ENCODE results near the gene WDR72.
"Not testable (repeated sequence)": the region's sequence is repeated elsewhere in the genome, so short reads cannot be mapped to it uniquely, and the experiment has no call there.

The WDR72 gene

GRCh38 chr15:53588773-53589172, 170.7 kb downstream of the WDR72 start:
- DNase-seq, result no peak

GRCh38 chr15:53586799-53587198, 172.7 kb downstream of the WDR72 start:
- no peak for DNase-seq

GRCh38 chr15:53581513-53581912, 177.9 kb downstream of the WDR72 start:
- DNase-seq, result no peak

- no peak for DNase-seq
Measured at GRCh38 chr15:53580366-53580765, 179.1 kb downstream of the WDR72 start.

GRCh38 chr15:53576841-53577240, 182.6 kb downstream of the WDR72 start:
- DNase-seq, result no peak

GRCh38 chr15:53573091-53573490, 186.4 kb downstream of the WDR72 start:
- DNase-seq, result no peak

GRCh38 chr15:53569751-53570480, 189.5 kb downstream of the WDR72 start:
- no peak for DNase-seq

GRCh38 chr15:53566912-53567311, 192.6 kb downstream of the WDR72 start:
- DNase-seq, result no peak

- no peak for DNase-seq
Measured at GRCh38 chr15:53565721-53566120, 193.7 kb downstream of the WDR72 start.

- no peak for DNase-seq
Measured at GRCh38 chr15:53564647-53565046, 194.8 kb downstream of the WDR72 start.

GRCh38 chr15:53563627-53564026, 195.8 kb downstream of the WDR72 start:
- no peak for DNase-seq

GRCh38 chr15:53559364-53560277, 199.8 kb downstream of the WDR72 start:
- no peak for DNase-seq

GRCh38 chr15:53558384-53558783, 201.1 kb downstream of the WDR72 start:
- DNase-seq, result no peak

GRCh38 chr15:53555226-53555625, 204.2 kb downstream of the WDR72 start:
- no peak for DNase-seq

GRCh38 chr15:53549697-53550305, 209.7 kb downstream of the WDR72 start:
- no peak for DNase-seq

GRCh38 chr15:53548236-53548635, 211.2 kb downstream of the WDR72 start:
- no peak for DNase-seq

- DNase-seq, result not testable (repeated sequence)
Measured at GRCh38 chr15:53540626-53541300, 218.7 kb downstream of the WDR72 start.

- no peak for DNase-seq
Measured at GRCh38 chr15:53539878-53540277, 219.6 kb downstream of the WDR72 start.

GRCh38 chr15:53536479-53537120, 222.9 kb downstream of the WDR72 start:
- DNase-seq, result no peak

GRCh38 chr15:53535886-53536285, 223.6 kb downstream of the WDR72 start:
- no peak for DNase-seq

GRCh38 chr15:53534105-53534839, 225.2 kb downstream of the WDR72 start:
- DNase-seq, result no peak

- no peak for DNase-seq
Measured at GRCh38 chr15:53530761-53531160, 228.7 kb downstream of the WDR72 start.
